HG02798 (cell line): ENCODE data around the gene ILDR1.

Source experiments
- ATAC-seq: cut with Tn5 transposase; IDR thresholded peaks from one replicate; pipeline ENCODE4 v1.9.1; 2021; ENCODE audit warnings: mild to moderate bottlenecking; ENCODE audit not compliant: unreplicated experiment, poor library complexity

The ILDR1 gene

GRCh38 chr3:121995161-121996137 lies 26.6 kb downstream of the ILDR1 start:
- peak; percentile 41 for ATAC-seq

DNA sequence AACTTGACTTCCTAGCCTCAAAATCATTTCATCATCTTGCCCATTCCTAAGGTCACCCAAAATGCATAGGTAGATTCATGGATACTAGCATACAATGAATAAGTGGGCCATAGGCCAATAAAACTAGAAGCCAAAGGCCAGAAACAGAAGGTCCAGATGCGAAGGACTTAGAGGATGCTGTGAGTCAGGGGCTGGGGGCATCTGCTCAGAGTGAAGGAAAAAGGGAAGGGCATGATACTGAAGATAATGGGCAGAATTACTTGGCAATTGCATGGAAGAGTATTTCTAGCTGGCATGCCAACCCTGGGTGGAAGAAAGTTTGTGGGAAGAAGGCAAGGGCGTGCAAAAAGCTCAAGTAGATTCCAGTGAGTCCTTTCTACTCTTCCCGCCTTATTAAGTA lies 27.5 kb downstream of the ILDR1 start:
- ATAC-seq: no peak

- ATAC-seq: peak; percentile 73
Measured at GRCh38 chr3:121992601-121993560, 29.2 kb downstream of the ILDR1 start.

- ATAC-seq: no peak
Measured at GRCh38 chr3:121989943-121990342, 32.1 kb downstream of the ILDR1 start.

- no peak for ATAC-seq
Measured at GRCh38 chr3:121988146-121988545, 33.9 kb downstream of the ILDR1 start.

GRCh38 chr3:121985846-121986245 lies 36.2 kb downstream of the ILDR1 start:
- ATAC-seq: no peak

- ATAC-seq: no peak
Measured at GRCh38 chr3:121981473-121981872, 40.6 kb downstream of the ILDR1 start.

DNA sequence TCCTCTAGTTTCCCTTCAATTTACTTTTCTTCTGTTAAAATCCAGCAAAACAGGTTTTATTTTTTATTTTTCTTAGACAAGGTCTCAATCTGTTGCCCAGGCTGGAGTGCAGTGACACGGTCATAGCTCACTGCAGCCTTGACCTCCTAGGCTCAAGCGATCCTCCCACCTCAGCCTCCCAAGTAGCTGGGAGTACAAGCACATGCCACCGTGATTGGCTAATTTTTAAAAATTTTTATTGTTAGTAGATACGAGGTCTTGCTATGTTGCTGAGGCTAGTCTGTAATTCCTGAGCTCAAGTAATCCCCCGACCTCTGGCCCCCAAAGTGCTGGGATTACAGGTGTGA lies 41.6 kb downstream of the ILDR1 start:
- ATAC-seq: peak; percentile 22

DNA sequence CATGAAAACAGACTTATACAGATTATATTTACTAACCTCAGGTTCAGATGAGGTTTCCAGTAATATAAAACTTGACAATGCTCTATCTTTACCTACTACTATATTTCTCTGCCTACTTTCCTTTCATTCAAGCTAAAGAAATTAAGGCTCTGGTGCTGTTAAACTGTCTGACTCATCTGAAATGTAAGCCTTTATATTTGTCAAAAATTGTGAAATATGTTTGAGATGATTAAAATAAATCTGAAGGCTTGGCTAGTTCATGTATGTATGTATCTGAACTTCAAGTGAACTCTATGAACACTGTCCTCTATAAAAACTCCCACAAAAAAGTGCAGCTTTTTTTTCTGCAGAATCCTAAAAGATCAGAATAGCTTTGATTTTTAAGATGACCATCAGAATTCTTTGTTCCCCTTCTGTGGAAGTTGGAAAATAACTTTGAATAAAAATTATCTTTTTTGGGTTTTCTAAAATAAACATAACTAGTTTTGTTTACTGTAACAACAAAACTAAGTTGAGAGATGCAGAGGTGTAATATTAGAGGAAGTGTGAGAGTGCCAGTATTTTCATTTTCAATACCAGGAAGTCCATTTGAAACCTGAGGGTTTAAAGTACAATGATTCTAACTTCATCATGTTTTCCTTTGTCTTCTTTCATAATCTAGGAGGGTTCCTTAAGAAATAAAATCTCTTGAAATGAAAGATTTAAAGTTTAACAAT lies 42.2 kb downstream of the ILDR1 start:
- peak; percentile 74 for ATAC-seq

- no peak for ATAC-seq
Measured at GRCh38 chr3:121979246-121979645, 42.8 kb downstream of the ILDR1 start.

GRCh38 chr3:121976727-121977126 lies 45.3 kb downstream of the ILDR1 start:
- no peak for ATAC-seq

- ATAC-seq: no peak
Measured at GRCh38 chr3:121975702-121976302, 46.2 kb downstream of the ILDR1 start.

GRCh38 chr3:121974601-121975111 lies 47.4 kb downstream of the ILDR1 start:
- ATAC-seq: no peak

DNA sequence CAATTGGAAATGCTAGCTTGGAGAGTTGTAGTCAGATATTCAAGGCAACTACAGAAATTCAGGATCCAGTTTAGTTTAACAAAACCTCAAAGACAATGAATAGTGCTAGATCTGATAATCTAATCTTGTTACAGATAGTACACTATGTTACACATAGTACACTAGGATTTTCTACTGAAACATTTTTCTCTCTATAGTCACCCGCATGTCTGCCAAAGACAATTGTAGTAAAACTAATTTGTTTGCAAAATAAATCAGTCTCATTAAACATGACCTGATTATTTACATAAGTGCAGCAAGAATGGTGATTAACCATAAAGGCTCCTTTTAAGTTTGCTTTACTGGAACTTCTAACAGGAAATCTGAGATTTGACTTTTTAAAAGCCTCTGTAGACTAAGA lies 52.0 kb downstream of the ILDR1 start:
- no peak for ATAC-seq

DNA sequence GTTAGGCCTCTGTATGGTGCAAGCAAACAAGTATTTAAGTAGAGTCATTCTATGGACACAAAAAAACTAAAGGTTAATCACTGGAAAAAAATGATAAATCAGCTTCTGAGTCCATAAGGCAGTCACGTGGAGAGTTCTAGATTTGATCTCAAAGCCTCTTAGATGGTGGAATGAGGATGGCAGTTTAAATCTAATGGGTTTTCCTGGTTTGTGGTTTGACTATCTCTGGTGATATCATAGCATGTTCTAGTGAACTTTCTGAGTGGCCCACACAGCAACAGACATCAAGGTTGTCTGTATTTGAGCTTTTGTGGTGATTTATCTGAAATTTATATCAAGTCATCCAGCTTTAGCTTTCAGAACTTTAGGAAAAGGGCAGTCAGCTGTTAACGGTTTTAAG lies 52.4 kb downstream of the ILDR1 start:
- ATAC-seq: no peak

DNA sequence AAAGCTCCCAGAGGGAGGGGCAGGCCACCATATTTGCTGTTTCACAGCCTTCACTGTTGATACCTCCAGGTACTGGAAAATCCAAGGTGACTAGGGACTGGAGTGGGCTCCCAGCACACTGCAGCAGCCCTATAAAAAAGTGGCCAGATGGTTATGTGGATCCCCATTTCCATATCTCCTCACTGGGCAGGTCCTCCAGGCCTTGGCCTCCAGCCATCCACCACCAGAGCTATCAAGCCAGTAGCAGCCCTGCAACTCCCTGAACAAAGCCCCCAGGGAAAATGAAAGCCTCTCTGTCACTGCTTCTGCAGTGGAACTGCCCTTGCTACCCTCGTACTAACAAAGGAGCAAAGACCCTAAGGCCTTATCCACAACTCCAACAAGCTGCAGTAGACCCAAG lies 58.4 kb downstream of the ILDR1 start:
- ATAC-seq: no peak

DNA sequence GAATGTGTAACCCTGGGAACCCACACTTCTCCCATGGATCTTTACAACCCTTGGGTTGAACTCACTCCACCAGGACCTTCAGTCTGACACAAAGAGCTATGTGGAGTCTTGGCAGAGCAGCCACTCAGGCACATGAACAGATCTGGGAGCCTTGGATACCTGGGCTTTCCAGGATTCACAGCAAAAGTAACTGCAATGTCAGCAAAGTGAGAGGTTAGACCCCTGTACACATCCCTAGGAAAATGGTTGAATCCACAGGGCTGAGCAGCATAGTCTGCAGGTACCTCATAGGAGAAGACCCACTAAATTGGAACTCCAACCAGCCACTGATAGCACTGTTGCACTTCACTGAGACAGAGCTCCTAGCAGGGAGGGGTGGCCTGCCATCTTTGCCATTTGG lies 59.6 kb downstream of the ILDR1 start:
- no peak for ATAC-seq

- ATAC-seq: no peak
Measured at GRCh38 chr3:121961283-121961682, 60.8 kb downstream of the ILDR1 start.

- no peak for ATAC-seq
Measured at GRCh38 chr3:121958801-121959200, 63.2 kb downstream of the ILDR1 start.
